Thoracic aorta (tissue), 2 donors: Measurements from ENCODE around the gene LRRC27. TPM values are rescaled to one million over a fixed set of nuclear protein-coding genes. Genes with fewer than 3 reads are reported as not detected.

Experiments used
- ATAC-seq: fragments of 150-250 bp; one replicate; pipeline ENCODE4 v1.8.0; 2017; ENCODE audit warnings: low read depth; ENCODE audit not compliant: insufficient number of reproducible peaks, low FRiP score
- DNase-seq: peaks from one replicate; pipeline ENCODE4 v3.0.0-alpha.2; 2020; ENCODE audit warnings: low spot score
- H3K27ac ChIP-seq, 2 donors: fragments of 200-600 bp; sonication (generic); 1 replicate in 1 of 2; 2 replicates in 1 of 2; pipeline ENCODE4 v1.5.1; 2016; ENCODE audit warnings: mild to moderate bottlenecking in 2 of 2, moderate library complexity in 2 of 2
- H3K27me3 ChIP-seq: fragments of 200-600 bp; sonication (generic); replicated peaks from 2 replicates; pipeline ENCODE4 v1.6.0; 2016; ENCODE audit warnings: mild to moderate bottlenecking; ENCODE audit not compliant: insufficient read depth
- H3K36me3 ChIP-seq: fragments of 200-600 bp; sonication (generic); one replicate; pipeline ENCODE4 v1.5.1; 2016
- H3K4me1 ChIP-seq, 2 donors: fragments of 200-600 bp; sonication (generic); 1 replicate in 1 of 2; 2 replicates in 1 of 2; pipeline versions ENCODE4 v1.5.1 to v1.6.0; 2016; ENCODE audit warnings: low read depth in 2 of 2, mild to moderate bottlenecking in 1 of 2; ENCODE audit not compliant: control insufficient read depth in 1 of 2
- H3K4me3 ChIP-seq: fragments of 200-600 bp; sonication (generic); 2 replicates; pipeline ENCODE4 v1.5.1; 2016; ENCODE audit warnings: mild to moderate bottlenecking
- H3K9me3 ChIP-seq: fragments of 200-600 bp; sonication (generic); 2 replicates; pipeline ENCODE4 v1.5.1; 2016
- CTCF ChIP-seq: fragments of 200-600 bp; sonication (generic); IDR thresholded peaks from one replicate; pipeline ENCODE4 v1.5.1; 2019; ENCODE audit warnings: antibody characterized with exemption
- total RNA-seq, 2 donors: library from RNA; depleted of rRNA; stranded (reverse); fragments of >200 nt; gene quantifications; one replicate each; pipeline versions ENCODE4 v1.1.0 to v1.2.3, GENCODE V29; 2016

The LRRC27 gene
- total RNA-seq, 2 donors from 2014 or later = 3.2 to 8.9 TPM

DNA sequence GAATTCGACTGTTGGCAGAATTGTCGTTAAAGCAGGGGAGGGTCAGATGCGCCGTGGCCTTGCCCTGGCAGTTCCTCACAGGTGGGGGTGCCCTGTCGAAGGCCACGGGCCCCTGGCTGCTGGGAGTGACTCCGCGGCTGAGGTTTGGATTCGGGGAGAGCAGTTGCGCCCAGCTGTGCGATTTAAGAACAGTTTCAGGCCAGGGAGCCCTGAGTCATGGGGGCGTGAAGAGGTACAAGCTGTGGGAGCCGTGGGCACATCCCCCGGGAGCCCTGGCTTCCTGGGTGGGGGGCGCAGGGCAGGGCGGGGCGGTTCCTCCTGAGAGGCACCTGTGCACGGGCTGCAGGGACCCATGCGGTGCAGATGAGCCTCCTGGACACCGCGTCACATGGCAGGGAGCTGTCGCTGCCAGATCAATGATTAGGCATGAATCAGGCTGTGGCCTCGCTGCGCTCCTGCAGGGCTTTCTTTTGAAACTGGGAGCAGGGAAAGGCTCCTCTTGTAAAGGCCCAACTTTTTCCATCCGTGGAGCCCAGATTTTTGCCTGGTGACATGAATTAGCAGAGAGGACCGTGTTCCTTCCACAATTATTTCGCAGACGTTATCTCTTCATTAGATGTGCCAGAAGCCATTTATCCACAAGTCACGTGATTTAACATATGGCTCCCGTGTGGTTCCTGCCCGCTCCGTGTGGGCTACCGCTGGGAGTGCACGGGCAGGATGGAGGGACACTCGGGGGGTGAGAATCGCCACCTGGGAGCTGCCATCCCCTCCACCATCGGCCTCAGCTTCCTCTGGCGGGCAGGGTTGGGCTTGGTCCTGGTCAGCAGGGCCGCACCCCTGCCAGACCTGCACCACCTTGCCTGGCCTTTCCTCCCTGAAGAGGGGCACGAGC lies 65.9 kb downstream of the LRRC27 start:
- H3K4me1 ChIP-seq = peaks cover 12 to 21% of the 10 kb centered on the region in 2 donors
- no peaks in the 10 kb centered on the region for H3K27me3 ChIP-seq
- ATAC-seq = no peak
- no peaks in the 10 kb centered on the region for H3K36me3 ChIP-seq
- no peak for TF ChIP-seq CTCF
- peak overlapping the region in 1 of 2 donors; percentile 33 for H3K27ac ChIP-seq
- DNase-seq = no peak
- no peaks in the 10 kb centered on the region for H3K9me3 ChIP-seq
- H3K4me3 ChIP-seq = peak overlapping the region; percentile 95

DNA sequence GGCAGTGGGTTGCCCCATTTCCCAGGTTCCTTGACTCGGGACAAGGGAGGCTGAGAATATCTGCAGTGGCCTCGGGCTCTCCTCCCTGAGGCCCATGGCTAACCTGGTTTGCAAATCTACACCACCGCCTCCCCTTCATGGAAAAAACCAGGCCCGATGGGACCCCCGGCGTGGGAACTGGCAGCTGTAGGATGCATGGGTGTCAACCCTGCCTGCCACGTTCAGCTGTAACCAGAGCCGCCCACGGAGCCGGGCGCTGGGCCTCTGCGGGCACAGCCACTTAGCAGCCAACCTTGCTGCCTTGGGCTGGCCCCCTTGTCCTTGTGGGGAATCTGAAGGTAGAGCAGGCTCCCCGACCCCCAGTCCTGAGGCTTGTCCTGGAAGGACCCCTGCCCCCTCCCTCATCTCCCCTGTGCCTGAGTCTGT lies 66.6 kb downstream of the LRRC27 start:
- ATAC-seq (no peak), DNase-seq (no peak)
- H3K4me1 ChIP-seq = peaks cover 12 to 21% of the 10 kb centered on the region in 2 donors
- H3K9me3 ChIP-seq = no peaks in the 10 kb centered on the region
- no peaks in the 10 kb centered on the region for H3K27me3 ChIP-seq
- no peaks in the 10 kb centered on the region for H3K36me3 ChIP-seq
- no peak for TF ChIP-seq CTCF
- H3K4me3 ChIP-seq = peak overlapping the region; percentile 95
- H3K27ac ChIP-seq = no peak overlapping the region

GRCh38 chr10:132399117-132400035 lies 67.4 kb downstream of the LRRC27 start:
- Histone ChIP-seq H3K9me3 (no peaks in the 10 kb centered on the region), H3K4me1 (peaks cover 12 to 21% of the 10 kb centered on the region in 2 donors), H3K27ac (no peak overlapping the region), H3K36me3 (no peaks in the 10 kb centered on the region), H3K4me3 (no peak overlapping the region), H3K27me3 (no peaks in the 10 kb centered on the region)
- TF ChIP-seq CTCF = no peak
- ATAC-seq (no peak), DNase-seq (no peak)

DNA sequence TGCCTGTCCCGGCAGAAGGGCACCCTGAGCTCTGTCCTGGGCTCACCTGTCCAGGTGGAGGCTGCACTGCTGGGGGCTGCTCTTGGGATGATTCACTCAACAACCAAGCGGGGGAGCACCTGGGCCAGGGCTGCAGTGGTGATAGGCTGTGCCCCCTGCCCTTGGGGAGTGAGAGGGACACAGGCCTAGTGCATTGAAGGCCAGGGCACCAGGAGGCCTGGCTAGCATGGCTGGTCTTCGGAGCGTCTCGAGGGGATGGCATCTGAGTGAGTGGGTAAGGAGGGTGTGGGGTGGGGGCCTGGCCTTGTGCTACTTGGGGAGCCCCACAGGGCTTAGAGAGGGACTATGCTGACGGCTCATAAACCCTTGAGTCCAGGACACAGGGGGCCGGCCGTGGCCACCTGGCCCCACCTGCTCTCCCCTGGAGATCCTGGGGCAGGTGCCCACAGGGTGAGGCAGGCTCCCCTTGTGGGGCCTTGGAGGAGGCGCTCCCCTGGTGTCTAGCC lies 68.1 kb downstream of the LRRC27 start:
- no peak overlapping the region for H3K4me3 ChIP-seq
- ATAC-seq (no peak), DNase-seq (no peak)
- no peak overlapping the region for H3K27ac ChIP-seq
- H3K36me3 ChIP-seq = no peaks in the 10 kb centered on the region
- no peak for TF ChIP-seq CTCF
- H3K27me3 ChIP-seq = no peaks in the 10 kb centered on the region
- H3K9me3 ChIP-seq = no peaks in the 10 kb centered on the region
- peaks cover 12 to 21% of the 10 kb centered on the region in 2 donors for H3K4me1 ChIP-seq
